Activated naive CD4-positive, alpha-beta T cell treated with Interleukin-2 at 50 U/mL for 16 hours (primary cell): ENCODE data around the gene USP9Y.
"Not testable (repeated sequence)": the region's sequence is repeated elsewhere in the genome, so short reads cannot be mapped to it uniquely, and the experiment has no call there.

Experiments used
- DNase-seq: peaks from one replicate; pipeline ENCODE4 v3.0.0-alpha.2; 2020

The USP9Y gene, protein sequence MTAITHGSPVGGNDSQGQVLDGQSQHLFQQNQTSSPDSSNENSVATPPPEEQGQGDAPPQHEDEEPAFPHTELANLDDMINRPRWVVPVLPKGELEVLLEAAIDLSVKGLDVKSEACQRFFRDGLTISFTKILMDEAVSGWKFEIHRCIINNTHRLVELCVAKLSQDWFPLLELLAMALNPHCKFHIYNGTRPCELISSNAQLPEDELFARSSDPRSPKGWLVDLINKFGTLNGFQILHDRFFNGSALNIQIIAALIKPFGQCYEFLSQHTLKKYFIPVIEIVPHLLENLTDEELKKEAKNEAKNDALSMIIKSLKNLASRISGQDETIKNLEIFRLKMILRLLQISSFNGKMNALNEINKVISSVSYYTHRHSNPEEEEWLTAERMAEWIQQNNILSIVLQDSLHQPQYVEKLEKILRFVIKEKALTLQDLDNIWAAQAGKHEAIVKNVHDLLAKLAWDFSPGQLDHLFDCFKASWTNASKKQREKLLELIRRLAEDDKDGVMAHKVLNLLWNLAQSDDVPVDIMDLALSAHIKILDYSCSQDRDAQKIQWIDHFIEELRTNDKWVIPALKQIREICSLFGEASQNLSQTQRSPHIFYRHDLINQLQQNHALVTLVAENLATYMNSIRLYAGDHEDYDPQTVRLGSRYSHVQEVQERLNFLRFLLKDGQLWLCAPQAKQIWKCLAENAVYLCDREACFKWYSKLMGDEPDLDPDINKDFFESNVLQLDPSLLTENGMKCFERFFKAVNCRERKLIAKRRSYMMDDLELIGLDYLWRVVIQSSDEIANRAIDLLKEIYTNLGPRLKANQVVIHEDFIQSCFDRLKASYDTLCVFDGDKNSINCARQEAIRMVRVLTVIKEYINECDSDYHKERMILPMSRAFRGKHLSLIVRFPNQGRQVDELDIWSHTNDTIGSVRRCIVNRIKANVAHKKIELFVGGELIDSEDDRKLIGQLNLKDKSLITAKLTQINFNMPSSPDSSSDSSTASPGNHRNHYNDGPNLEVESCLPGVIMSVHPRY (N-terminal part only)

DNA sequence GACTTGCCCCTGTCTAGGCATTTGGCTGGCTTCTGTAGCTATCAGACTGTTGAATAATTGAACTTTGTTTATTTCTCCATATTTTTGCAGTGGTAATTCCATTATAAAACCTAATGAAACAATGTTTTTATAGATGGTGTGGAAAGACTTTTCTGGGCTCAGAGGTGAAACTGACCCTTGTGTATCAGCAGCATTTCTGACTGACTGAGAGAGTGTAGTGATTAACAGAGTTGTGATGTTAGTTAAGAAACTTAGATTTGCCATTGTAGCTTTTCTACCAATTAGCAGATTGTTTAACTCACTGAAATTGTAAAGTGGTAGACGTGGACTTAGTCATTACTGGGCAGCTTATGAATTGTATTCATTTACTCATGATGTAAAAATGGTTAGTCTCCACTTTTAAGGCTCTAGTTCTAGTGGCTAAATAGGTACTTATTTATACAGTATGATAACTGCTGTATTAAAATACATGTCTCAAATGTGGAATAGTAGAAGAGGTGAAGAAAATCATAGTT is at the start of gene USP9Y:
USP9Y (plus strand) TSS at position 51 of the 515 bp plus-strand sequence. CDS start 8,217 bp downstream, outside the sequence.
- no peak for DNase-seq

DNA sequence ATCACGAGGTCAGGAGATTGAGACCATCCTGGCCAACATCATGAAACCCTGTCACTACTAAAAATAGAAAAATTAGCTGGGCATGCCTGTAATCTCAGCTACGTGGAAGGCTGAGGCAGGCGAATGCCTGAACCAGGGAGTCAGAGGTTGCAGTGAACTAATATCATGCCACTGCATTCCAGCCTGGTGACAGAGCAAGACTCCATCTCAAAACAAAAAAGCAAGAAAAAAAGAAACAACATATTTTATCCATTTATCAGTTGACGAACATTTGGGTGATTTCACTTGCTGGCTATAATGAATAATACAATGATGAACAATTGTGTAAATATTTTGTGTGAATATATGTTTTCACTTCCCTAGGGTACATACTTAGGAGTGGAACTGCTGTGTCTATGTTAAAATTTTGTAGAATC is 49.4 kb upstream of the USP9Y start:
- no peak for DNase-seq

DNA sequence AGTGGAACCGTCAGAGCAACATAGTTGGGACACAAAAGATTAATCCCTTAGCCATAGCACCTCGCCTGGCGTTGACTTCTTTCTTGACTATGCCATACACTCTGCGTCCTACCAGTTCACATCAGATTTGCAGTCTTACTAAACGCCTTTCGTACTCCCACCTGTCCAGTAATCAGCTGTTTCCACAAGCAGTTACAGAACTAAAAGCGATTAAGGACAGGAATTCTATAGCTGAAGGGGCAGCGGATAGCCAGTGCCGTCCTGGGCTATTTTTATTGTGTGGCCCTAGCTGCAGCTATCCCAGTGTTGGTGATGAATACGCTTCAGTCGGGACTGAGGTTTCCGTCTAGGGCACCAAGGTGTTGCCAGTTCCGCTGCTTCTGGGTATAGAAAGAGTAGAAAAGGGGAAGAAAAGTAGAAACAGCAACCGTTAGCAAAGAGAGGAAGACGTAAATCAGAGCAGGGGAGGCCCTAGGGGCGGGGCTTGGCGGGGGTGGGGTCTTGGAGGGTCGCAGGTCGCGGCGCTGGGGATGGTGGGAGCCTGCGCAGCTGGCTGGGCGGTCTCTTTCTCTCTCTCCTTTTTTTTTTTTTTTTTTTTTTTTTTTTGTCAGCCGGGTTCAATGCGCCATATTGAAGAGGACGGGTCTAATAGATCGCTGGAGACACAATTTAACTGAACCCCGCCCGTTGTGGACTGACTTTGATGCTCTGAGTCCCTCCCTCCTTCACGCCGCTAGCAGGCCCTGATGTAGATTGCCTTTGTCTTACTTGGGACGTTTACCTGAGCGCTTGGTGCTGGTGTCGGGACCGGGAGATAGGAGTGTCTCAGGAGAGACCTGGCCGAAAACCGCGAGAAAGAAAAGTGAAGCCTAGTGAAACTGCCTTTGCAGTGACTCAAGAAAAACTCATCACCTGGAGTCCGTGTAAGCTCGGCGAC is 39.0 kb upstream of the USP9Y start:
- peak; percentile 71 for DNase-seq

DNA sequence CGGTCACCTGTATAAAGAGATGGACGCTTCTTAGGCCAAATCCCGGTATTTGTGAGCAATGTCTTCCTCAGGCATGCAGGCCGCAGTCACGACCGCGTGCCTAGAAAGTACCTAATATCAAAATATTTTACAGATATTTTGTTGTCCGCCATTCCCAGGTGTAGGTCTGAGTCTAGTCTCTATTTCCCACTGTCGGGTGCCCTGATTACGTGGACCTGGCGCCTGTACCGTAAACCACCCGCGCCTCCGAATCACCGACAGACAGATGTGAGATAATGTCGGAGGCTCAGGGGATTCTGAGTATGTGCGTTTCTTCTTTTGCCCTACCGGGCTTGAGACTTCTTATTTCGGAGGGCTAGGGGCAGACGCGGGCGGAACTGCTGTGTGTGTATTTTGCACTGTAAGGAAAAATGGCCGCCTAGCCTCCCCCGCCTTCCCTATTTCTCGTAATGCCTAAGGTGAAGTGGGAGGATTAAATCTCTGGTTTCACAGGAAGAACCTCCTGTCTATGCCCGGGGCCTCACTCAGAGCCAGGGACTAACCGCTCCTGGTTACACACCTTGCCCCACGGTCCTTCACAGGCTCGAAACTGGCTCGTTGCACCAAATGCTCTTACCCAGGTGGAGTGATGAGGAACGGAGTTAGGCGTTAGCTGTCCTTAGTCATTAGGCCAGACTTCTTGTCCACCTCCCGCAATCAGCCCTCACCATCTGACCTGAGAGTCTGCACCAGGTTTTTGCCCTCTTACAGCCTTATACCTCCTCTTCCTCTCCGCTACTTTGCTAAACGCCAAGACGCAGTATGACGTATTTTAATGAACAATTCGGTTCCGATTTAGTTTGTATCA is 38.1 kb upstream of the USP9Y start:
- peak; percentile 51 for DNase-seq

DNA sequence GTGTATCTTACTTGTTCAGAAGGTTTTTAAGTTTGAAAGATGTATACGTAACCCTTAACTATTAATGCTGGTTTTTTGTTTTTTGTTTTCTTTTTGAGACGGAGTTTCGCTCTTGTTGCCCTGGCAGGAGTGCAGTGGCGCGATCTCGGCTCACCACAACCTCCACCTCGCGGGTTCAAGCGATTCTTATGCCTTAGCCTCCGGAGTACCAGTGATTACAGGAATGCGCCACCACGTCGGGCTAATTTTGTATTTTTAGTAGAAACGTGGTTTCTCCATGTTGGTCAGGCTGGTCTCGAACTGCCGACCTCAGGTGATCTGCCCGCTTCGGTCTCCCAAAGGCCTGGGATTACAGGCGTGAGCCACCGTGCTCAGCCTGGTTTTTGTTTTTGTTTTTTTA is 37.2 kb upstream of the USP9Y start:
- not testable (repeated sequence) for DNase-seq

DNA sequence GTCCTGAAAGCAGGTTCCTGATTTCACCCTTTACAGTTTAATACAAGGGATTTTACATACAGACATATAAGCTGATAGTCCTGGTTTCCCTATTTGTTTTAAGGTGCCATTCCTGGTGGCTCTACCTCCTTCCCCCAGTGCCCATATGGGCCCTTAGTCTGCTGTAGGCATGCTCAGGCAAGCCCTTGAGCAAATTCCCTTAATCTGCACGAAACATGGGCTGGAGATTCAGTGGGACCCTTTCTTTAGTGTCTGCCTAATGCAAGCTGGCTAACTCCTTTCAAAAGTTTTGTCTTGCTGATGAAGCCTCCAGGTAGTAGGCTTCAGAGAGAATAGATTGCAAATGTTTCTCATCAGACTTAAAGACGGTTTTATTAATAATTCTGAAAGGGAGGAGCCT is 22.9 kb upstream of the USP9Y start:
- DNase-seq, result no peak

DNA sequence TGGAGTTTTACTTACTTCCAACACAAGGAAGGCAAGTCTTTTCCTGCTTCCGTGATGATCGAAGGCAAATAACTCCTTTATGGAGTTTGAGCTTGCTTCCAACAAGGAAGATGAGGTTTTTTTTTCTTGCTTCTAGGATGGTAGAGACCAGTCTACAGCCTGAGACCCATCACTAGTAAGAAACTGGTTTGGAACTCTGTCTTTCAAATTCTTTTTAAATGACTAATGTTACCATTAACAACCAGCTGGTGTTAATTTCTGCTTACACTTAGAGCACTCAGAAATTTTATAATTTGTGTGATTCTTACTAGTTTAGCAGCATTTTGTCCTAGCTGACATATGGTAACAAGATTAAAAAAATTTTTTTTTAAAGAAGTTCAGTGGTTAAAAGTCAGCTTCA is 19.5 kb upstream of the USP9Y start:
- DNase-seq, result no peak

DNA sequence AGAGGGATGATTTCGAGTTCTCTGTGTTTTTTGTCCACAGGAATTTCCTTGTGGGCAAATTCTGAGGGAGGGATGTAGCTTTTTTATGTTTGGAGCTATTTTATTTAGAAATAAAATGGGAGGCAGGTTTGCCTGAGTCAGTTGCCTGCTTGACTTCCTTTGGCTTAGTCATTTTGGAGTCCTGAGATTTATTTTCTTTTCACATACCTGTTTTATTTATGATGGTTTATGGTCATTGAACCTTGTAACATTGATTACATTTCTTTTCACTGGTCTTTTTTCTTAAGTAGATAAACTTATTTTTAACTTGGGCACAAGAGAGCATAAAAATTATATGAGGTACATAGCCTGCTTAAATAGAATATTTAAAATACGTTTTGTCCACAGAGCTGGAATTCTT is 12.7 kb upstream of the USP9Y start:
- DNase-seq, result no peak

DNA sequence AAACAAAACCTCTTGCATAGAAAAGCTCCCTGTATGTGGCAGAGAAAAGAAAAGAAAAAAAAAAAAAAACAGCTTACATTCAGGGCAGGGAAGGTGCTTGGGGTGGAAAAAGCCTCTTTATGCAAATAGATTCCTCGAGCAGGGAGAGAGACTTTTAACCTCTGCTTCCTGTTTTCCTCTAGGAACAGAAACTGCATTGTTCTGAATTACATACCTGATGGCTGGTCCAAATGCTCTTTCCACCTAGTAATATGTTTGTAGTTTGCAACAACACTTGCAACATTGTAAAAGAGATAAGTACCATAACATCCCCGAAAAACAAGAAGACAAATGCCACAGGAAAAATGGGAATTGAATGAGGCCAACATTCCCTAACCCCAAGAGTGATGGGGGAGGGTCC is 944 bp upstream of the USP9Y start:
- DNase-seq, result no peak

DNA sequence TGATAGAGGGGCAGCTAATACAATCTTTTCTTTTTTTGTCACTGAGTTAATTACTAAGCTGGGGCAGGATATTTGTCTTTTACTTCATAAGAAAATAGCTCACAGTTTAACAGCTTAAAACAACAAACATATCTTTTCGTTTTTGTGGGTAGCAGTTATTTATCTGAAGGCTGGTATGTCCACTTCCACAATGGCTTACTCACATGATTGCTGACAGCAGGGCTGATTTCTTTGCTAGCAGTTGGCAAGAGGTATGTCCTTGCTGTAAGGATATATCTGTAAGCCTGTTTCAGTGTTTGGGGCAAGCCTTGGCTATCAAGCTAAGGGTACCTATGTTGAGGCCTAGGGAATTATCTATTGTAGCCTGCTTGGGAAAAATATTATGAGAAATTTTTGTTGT is 1.1 kb downstream of the USP9Y start:
- no peak for DNase-seq

DNA sequence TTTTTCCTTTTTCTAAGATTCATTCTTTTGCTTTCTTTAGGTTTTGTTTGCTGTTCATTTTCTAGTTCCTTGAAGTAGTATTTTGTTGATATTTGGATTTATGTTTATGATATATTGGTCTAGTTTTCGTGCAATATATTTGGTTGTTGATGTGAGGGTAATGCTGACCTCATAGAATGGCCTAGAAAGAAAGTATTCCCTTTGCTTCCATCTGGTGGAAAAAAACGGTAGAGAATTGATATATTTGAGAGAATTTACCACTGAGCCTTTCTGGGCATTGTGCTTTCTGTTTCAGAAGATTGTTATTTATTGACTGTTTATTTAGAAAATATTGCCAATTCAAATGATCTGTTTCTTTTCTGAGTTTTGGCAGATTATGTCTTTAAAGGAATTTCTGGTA is 9.4 kb downstream of the USP9Y start:
- DNase-seq, result no peak

DNA sequence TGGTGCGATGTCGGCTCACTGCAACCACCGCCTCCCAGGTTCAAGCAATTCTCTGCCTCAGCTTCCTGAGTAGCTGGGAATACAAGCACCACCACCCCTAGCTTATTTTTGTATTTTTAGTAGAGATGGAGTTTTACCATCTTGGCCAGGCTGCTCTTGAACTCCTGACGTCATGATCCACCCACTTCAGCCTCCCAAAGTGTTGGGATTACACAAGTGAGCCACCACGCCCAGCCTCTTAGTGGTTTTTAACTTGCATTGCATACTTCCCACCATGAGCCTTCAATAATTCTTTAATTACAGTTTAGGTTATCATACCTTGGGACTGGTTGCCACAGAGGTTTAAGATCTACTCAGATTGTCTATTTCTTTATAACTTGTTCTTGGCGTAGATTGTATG is 14.3 kb downstream of the USP9Y start:
- no peak for DNase-seq

DNA sequence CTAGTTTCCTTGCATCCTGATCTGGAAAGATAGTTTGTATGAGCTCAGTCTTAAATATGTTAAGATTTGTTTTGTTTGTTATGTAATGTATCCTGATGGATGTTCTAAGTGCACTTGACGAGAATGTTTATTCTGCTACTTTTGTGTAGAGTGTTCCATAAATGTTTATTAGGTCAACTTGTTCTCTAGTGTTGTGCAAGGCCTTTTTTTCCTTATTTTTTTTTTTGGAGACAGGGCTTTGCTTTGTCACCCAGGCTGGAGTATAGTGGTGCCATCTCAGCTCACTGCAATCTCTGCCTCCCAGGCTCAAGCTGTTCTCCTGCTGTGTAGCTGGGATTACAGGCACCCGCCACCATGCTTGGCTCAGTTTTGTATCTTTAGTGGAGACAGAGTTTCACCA is 28.7 kb downstream of the USP9Y start:
- no peak for DNase-seq

DNA sequence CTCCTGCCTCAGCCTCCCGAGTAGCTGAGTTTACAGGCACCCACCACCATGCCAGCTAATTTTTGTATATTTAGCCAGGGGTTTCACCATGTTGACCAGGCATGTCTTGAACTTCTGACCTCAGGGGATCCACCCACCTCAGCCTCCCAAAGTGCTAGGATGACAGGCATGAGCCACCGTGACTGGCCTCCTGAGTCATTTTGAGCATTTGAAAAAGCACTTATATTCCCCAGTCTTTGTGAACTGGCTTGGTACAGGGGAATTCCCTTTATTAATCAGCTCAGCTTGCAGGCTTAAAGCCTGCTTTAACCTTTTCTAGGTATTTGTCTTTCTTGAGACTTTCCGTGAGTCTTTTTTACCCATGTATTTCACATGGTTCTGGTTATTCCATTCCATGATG is 32.6 kb downstream of the USP9Y start:
- DNase-seq, result peak; percentile 55

DNA sequence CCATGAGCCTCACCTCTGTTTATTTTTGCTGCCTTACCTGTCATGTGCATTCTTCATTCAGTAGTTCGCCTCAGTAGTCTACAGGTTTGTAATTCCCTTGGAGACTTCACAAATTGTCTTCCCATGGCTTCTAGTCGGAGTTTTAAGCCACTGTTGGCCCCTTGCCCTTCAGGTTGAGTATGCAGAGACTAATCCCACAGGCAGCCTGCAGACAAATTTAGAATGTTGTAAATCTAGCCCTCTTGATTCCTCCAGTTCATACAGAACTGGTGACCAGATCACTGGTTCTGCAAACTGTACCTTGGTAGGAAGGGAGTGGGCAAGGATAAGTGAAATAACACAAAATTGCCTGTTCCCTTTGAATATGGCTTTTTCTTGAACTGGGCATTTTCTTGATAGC is 33.0 kb downstream of the USP9Y start:
- no peak for DNase-seq

DNA sequence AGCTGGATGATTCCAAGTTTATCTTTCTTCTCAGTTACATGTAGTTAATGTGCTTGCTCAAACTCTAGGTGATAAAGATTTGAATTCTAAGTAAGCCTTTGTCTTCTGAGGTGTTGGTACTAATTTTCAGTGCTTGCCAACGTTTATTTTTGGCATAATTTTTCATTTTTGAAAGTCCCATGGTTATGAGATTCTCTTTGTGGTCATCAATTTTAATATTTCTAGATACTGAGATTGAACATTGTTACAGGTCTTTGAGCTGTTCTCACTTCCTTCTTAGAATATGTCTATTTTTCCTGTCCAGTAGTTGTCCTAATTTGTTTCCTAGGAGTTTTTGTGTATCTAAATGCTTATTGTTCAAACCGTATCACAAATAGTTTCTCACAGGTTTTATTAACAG is 40.4 kb downstream of the USP9Y start:
- no peak for DNase-seq

DNA sequence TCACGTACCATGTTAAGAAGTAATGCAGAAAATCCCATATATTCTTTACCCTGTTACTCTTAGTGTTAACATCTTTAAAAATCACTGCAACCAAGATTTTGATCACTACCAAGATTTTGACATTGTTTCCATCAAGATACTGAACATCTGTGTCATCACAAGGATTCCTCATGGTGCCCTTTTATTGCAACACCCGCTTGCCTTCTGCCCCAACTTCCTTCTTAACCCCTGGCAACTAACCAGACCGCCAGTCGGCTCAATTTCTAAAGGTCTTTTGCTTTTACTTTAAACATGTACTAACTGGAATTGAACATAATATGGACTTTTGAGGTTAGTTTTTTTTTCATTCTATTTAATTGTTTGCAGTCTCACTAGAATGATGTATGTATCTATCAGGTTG is 41.7 kb downstream of the USP9Y start:
- no peak for DNase-seq

DNA sequence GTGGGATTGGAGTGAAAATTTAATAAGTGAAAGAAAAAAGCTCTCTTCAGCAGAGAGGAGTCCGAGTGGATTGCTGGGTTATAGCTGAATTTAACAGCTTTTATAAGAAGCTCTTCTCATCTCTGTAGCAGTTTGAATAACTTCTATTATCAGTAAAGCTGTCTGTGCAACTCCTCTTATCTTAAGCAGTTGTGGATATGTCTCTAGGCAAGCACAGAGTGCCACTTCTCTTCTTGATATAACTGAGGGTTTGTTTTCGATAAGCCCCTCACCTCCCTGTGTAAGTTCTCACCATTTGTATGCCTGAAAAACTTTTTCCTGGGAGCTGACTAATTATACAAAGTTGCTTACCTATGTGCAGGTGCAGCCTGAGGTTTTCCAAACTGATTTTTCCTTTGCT is 43.1 kb downstream of the USP9Y start:
- DNase-seq, result no peak

DNA sequence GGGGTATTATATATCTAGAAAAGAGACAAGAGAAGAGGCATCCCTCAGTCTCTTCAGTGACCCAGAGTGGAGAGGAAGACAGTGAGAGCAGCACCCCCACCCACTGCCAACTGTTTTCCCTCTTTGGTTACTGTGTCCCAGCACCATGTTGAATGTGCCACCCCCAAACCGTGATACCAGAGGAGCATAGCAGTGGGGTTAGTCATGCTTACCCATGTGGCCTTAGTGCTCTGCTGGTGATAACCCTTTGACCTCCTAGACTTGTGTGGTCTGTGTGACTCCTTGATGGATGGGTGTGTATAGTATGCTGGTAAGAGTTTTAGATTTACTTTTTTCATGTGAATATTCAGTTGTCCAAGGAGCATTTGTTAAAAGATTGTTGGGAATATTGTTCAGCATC is 48.3 kb downstream of the USP9Y start:
- DNase-seq, result no peak

DNA sequence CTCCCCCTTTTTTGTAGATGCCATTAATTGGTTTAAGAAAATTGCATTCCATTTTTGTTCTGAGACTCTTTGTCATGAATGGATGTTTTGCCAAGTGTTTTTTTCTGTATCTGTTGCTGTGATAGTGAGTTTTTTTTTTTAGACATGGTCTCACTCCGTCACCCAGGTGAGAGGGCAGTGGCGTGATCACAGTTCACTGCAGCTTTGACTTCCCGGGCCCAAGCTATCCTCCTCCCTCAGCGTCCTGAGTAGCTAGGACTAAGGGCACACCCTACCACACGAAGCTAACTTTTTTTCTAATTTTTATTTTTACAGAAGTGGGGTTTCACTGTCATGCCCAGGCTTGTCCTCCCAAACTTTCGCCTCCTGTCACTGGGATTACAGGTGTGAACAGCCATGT is 51.8 kb downstream of the USP9Y start:
- no peak for DNase-seq

DNA sequence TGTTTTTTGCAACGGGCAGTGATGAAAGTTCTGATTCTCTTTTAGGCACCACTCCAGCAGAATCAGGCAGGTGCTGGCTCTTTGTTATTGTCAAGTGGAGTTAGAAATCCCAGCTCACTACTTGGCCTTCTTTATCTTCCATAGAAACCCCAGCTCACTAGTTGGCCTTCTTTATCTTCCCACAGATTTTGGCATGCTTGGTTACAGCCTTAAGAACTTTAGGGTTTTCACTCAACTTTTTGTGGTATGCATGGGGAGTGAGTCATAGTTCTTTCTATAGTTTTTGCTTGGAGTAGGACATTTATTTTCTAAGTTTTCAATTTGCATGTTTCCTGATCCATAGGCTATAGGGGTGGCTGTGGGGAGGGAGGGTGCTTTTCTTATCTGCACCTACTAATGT is 55.0 kb downstream of the USP9Y start:
- DNase-seq, result no peak

DNA sequence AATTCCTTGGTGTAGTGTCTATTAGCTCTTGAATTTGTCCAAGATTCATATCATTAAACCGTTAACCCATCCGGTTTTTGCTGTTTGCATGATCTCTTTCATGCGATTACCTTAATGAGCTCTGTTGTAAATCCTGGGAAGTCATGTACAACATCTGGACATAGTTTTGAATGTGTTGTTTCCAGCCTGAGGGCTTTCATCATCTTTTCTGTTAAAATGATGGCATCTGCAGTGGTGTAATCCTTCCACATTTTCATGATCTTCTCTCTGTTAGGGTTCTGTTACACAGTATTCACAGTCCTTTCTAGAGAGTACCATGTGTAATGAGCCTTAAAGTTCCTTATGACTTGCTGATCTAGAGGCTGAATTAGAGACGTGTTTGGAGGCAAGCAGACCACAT is 64.9 kb downstream of the USP9Y start:
- no peak for DNase-seq
